ENCODE data around the gene ASAP2. TPM values are rescaled to one million over a fixed set of nuclear protein-coding genes. Genes with fewer than 3 reads are reported as not detected.

ASAP2 gene
- total RNA-seq, 1 experiment from 2014 or later = 12.6 TPM

DNA sequence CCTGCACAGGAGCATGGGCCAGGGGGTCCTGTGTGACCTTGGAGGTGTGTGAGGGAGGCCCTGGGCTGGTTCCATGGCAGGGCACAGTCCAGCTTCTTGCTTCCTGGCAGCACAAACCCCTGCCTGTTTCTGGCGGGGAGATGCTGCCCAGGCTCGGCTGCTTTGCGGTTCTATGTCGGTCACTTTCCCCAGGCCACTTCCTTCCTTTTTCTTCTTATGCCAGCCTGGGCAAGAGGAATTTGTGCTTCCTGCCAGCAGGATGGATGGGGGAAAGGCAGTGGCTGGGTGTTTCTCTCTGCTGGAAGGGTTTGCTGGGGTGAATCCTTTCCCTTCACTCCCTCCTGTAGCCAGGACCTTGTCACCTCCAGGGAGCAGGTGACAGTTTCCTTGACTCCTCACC, 24.3 kb downstream of the ASAP2 start:
- TF ChIP-seq, protein P1, sequence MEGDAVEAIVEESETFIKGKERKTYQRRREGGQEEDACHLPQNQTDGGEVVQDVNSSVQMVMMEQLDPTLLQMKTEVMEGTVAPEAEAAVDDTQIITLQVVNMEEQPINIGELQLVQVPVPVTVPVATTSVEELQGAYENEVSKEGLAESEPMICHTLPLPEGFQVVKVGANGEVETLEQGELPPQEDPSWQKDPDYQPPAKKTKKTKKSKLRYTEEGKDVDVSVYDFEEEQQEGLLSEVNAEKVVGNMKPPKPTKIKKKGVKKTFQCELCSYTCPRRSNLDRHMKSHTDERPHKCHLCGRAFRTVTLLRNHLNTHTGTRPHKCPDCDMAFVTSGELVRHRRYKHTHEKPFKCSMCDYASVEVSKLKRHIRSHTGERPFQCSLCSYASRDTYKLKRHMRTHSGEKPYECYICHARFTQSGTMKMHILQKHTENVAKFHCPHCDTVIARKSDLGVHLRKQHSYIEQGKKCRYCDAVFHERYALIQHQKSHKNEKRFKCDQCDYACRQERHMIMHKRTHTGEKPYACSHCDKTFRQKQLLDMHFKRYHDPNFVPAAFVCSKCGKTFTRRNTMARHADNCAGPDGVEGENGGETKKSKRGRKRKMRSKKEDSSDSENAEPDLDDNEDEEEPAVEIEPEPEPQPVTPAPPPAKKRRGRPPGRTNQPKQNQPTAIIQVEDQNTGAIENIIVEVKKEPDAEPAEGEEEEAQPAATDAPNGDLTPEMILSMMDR (conservative IDR thresholded peaks at IDR 0.05) = no peak
- no peak overlapping the region for H3K4me2 ChIP-seq (ENCODE audit: insufficient read depth, insufficient read length, low read length)
- no peak overlapping the region for H2BK12ac ChIP-seq (ENCODE audit: insufficient read length, low read depth, low read length)
- H3K9me3 ChIP-seq (ENCODE audit: control insufficient read depth, low read depth, low read length) = no peaks in the 10 kb centered on the region
- H3K4me3 Mint-ChIP-seq = no peak overlapping the region
- H3K56ac ChIP-seq (ENCODE audit: insufficient read length, low read depth, low read length) = no peak overlapping the region
- H4K5ac ChIP-seq (ENCODE audit: insufficient read length, low read depth, low read length) = no peak overlapping the region
- DNase-seq = no peak
- H3K27ac Mint-ChIP-seq = no peak overlapping the region
- no peak overlapping the region for H2BK5ac ChIP-seq (ENCODE audit: insufficient read length, low read length)
- H2BK20ac ChIP-seq (ENCODE audit: low read depth, low read length, poor library complexity, severe bottlenecking) = no peak overlapping the region
- H3K4me1 Mint-ChIP-seq = peaks cover 51 to 57% of the 10 kb centered on the region in 2 experiments
- H3K79me1 ChIP-seq (ENCODE audit: insufficient read depth, low read depth, low read length, poor library complexity, severe bottlenecking) = no peaks in the 10 kb centered on the region
- H4K91ac ChIP-seq (ENCODE audit: insufficient read length, low read depth, low read length) = no peak overlapping the region
- no peak overlapping the region for H4K8ac ChIP-seq (replicated peaks; ENCODE audit: insufficient read length, low read depth, low read length)
- H3K27me3 ChIP-seq (ENCODE audit: insufficient read depth, low read length) = no peaks in the 10 kb centered on the region
- no peak overlapping the region for H2BK15ac ChIP-seq (ENCODE audit: low read depth, low read length)
- no peak overlapping the region for H3K18ac ChIP-seq (ENCODE audit: insufficient read length, low read depth, low read length)
- H3K27ac ChIP-seq (ENCODE audit: insufficient read length, low read depth, low read length) = no peak overlapping the region
- no peak overlapping the region for H3K23ac ChIP-seq (ENCODE audit: insufficient read length, low read depth, low read length)
- no peaks in the 10 kb centered on the region for H4K20me1 ChIP-seq (ENCODE audit: control insufficient read depth, insufficient read depth, insufficient read length)
- no peak overlapping the region for H2AK5ac ChIP-seq (ENCODE audit: insufficient read length, low read length)
- no peaks in the 10 kb centered on the region for H3K27me3 Mint-ChIP-seq (ENCODE audit: low read depth)
- H2AFZ ChIP-seq (ENCODE audit: low read length) = no peak overlapping the region
- no peaks in the 10 kb centered on the region for H3K9me3 Mint-ChIP-seq
- no peak overlapping the region for H3T11ph ChIP-seq (ENCODE audit: low read length)
- no peaks in the 10 kb centered on the region for H3K23me2 ChIP-seq (ENCODE audit: insufficient read length, low read depth, low read length, poor library complexity, severe bottlenecking)
- H2BK120ac ChIP-seq (ENCODE audit: low read depth, low read length, poor library complexity, severe bottlenecking) = no peak overlapping the region
- no peak overlapping the region for H3K4ac ChIP-seq (ENCODE audit: low read depth, low read length)
- H3K79me2 ChIP-seq (ENCODE audit: insufficient read depth, low read length) = 0 out of 2 replicates have a peak, but pooled peaks cover 2% of the 10 kb centered on the region
- H3K36me3 Mint-ChIP-seq (ENCODE audit: insufficient read depth in 1 of 3, low read depth in 3 of 3) = no peaks in the 10 kb centered on the region
- H3K4me1 ChIP-seq (ENCODE audit: insufficient read depth, low read length) = no peaks in the 10 kb centered on the region; the same call in 1 of the 2 replicates
- H3K9ac ChIP-seq (ENCODE audit: extremely low read depth, insufficient read length, low read length) = no peak overlapping the region
- peak overlapping the region; percentile 36; the same call in 1 of the 2 replicates for H3K14ac ChIP-seq (ENCODE audit: insufficient read depth, low read length)
- WGBS (ENCODE audit: extremely low coverage, insufficient read length, low lambda C conversion rate) = no CpG with 5 or more reads among the region's 4 CpGs

All from H9 (cell line).